Cardiac fibroblast (primary cell): ENCODE results near the gene PCDHGA12.
A peak's percentile ranks its signal among the peaks of the same experiment; 100 is the strongest.

ENCODE experiments used
- DNase-seq, 2 donors: peaks; one replicate each; pipeline versions ENCODE4 v3.0.0 to v3.0.0-alpha.2; 2010; ENCODE audit warnings: low read depth in 2 of 2
- H3K4me3 ChIP-seq, 2 donors: replicated peaks in 1 of 2; 1 replicate in 1 of 2; 2 replicates in 1 of 2; pipeline ENCODE4 v1.5.1; 2011; ENCODE audit warnings: low read depth in 2 of 2, low read length in 2 of 2, mild to moderate bottlenecking in 2 of 2, moderate library complexity in 1 of 2
- CTCF ChIP-seq: IDR thresholded peaks from one replicate; pipeline ENCODE4 v1.5.1; 2011; ENCODE audit warnings: low read depth, mild to moderate bottlenecking, low read length, inconsistent platforms

Gene PCDHGA12

GRCh38 chr5:141437221-141437620 is 6.9 kb downstream of the PCDHGA12 start:
- TF ChIP-seq CTCF = no peak
- peak in 1 of 2 donors; percentile 24 for DNase-seq
- H3K4me3 ChIP-seq = no peak overlapping the region

- no peak overlapping the region for H3K4me3 ChIP-seq
- TF ChIP-seq CTCF = no peak
Measured at GRCh38 chr5:141439411-141440141, 9.3 kb downstream of the PCDHGA12 start.

GRCh38 chr5:141440341-141440740 is 10.0 kb downstream of the PCDHGA12 start:
- TF ChIP-seq CTCF = no peak
- DNase-seq = no peak

More at GRCh38 chr5:141439411-141440141, 9.3 kb downstream of the PCDHGA12 start:
- no peak for DNase-seq

GRCh38 chr5:141441571-141442170 is 11.4 kb downstream of the PCDHGA12 start:
- DNase-seq = no peak

More at GRCh38 chr5:141440341-141440740, 10.0 kb downstream of the PCDHGA12 start:
- no peak overlapping the region for H3K4me3 ChIP-seq

GRCh38 chr5:141465351-141465750 is 35.0 kb downstream of the PCDHGA12 start:
- no peak overlapping the region for H3K4me3 ChIP-seq
- peak in 1 of 2 donors; percentile 35 for DNase-seq
- TF ChIP-seq CTCF = no peak

More at GRCh38 chr5:141441571-141442170, 11.4 kb downstream of the PCDHGA12 start:
- no peak for TF ChIP-seq CTCF
- no peak overlapping the region for H3K4me3 ChIP-seq

- TF ChIP-seq CTCF = peak; percentile 11
- H3K4me3 ChIP-seq = peak within 1 kb of the TSS; percentile 63 to 66
- DNase-seq = peak; percentile 95 to 98
Measured at GRCh38 chr5:141475625-141476131, 45.4 kb downstream of the PCDHGA12 start, which contains the start of gene PCDHGC3. PCDHGC3 (plus strand) TSS chr5:141475966; CDS start chr5:141476117, 151 bp downstream.
